Measurements from ENCODE around the gene IGSF21. TPM values are rescaled to one million over a fixed set of nuclear protein-coding genes. Genes with fewer than 3 reads are reported as not detected.

IGSF21 gene
- total and polyA plus RNA-seq, 5 donors from 2014 or later, result not detected

GRCh38 chr1:18351735-18352134, 244.1 kb downstream of the IGSF21 start:
- Mint-ChIP-seq H3K27me3 (peaks cover 4% of the 10 kb centered on the region), H3K27ac (no peak overlapping the region), H3K9me3 (peaks cover 0 to 1% (median 0%) of the 10 kb centered on the region in 7 donors), H3K4me3 (no peak overlapping the region), H3K4me1 (no peaks in the 10 kb centered on the region), H3K36me3 (no peaks in the 10 kb centered on the region)
- Histone ChIP-seq H3K4me1 (ENCODE audit: control insufficient read depth, insufficient read depth, low read length, poor library complexity, severe bottlenecking) (no peaks in the 10 kb centered on the region), H3K27ac (ENCODE audit: insufficient read depth, low read length, poor library complexity, severe bottlenecking) (no peak overlapping the region), H3K9me3 (ENCODE audit: control insufficient read depth in 2 of 2, low read length in 2 of 2) (no peaks in the 10 kb centered on the region), H3K4me3 (ENCODE audit: low read depth, low read length) (no peak overlapping the region), H3K27me3 (ENCODE audit: control insufficient read depth, insufficient read depth, low read length) (no peaks in the 10 kb centered on the region), H3K36me3 (ENCODE audit: control insufficient read depth, insufficient read depth, low read length) (no peaks in the 10 kb centered on the region)
- no peak for DNase-seq
- no peak for ATAC-seq (ENCODE audit: low read depth in 2 of 2)

- DNase-seq (no peak), ATAC-seq (ENCODE audit: low read depth in 2 of 2) (no peak)
- no peaks in the 10 kb centered on the region for H3K27me3 ChIP-seq (ENCODE audit: control insufficient read depth, insufficient read depth, low read length)
- no peaks in the 10 kb centered on the region for H3K4me1 ChIP-seq (ENCODE audit: control insufficient read depth, insufficient read depth, low read length, poor library complexity, severe bottlenecking)
- H3K27ac ChIP-seq (ENCODE audit: insufficient read depth, low read length, poor library complexity, severe bottlenecking), result no peak overlapping the region
- H3K9me3 ChIP-seq (ENCODE audit: control insufficient read depth in 2 of 2, low read length in 2 of 2), result no peaks in the 10 kb centered on the region
- Mint-ChIP-seq H3K4me1 (no peaks in the 10 kb centered on the region), H3K27me3 (peaks cover 4% of the 10 kb centered on the region), H3K27ac (no peak overlapping the region), H3K36me3 (no peaks in the 10 kb centered on the region), H3K4me3 (no peak overlapping the region), H3K9me3 (peaks cover 0 to 1% (median 0%) of the 10 kb centered on the region in 7 donors)
- no peak overlapping the region for H3K4me3 ChIP-seq (ENCODE audit: low read depth, low read length)
- no peaks in the 10 kb centered on the region for H3K36me3 ChIP-seq (ENCODE audit: control insufficient read depth, insufficient read depth, low read length)
Observed at GRCh38 chr1:18352636-18353265, 245.2 kb downstream of the IGSF21 start.

GRCh38 chr1:18353528-18353927, 245.9 kb downstream of the IGSF21 start:
- H3K9me3 ChIP-seq (ENCODE audit: control insufficient read depth in 2 of 2, low read length in 2 of 2), result no peaks in the 10 kb centered on the region
- Mint-ChIP-seq H3K9me3 (peaks cover 0 to 1% (median 0%) of the 10 kb centered on the region in 7 donors), H3K4me3 (no peak overlapping the region), H3K36me3 (no peaks in the 10 kb centered on the region), H3K4me1 (no peaks in the 10 kb centered on the region), H3K27me3 (peaks cover 4% of the 10 kb centered on the region), H3K27ac (no peak overlapping the region)
- H3K27me3 ChIP-seq (ENCODE audit: control insufficient read depth, insufficient read depth, low read length), result no peaks in the 10 kb centered on the region
- no peaks in the 10 kb centered on the region for H3K4me1 ChIP-seq (ENCODE audit: control insufficient read depth, insufficient read depth, low read length, poor library complexity, severe bottlenecking)
- DNase-seq (no peak), ATAC-seq (ENCODE audit: low read depth in 2 of 2) (no peak)
- H3K36me3 ChIP-seq (ENCODE audit: control insufficient read depth, insufficient read depth, low read length), result no peaks in the 10 kb centered on the region
- no peak overlapping the region for H3K27ac ChIP-seq (ENCODE audit: insufficient read depth, low read length, poor library complexity, severe bottlenecking)
- no peak overlapping the region for H3K4me3 ChIP-seq (ENCODE audit: low read depth, low read length)

GRCh38 chr1:18353992-18354391, 246.4 kb downstream of the IGSF21 start:
- Histone ChIP-seq H3K27ac (ENCODE audit: insufficient read depth, low read length, poor library complexity, severe bottlenecking) (no peak overlapping the region), H3K9me3 (ENCODE audit: control insufficient read depth in 2 of 2, low read length in 2 of 2) (no peaks in the 10 kb centered on the region), H3K36me3 (ENCODE audit: control insufficient read depth, insufficient read depth, low read length) (no peaks in the 10 kb centered on the region), H3K4me3 (ENCODE audit: low read depth, low read length) (no peak overlapping the region), H3K4me1 (ENCODE audit: control insufficient read depth, insufficient read depth, low read length, poor library complexity, severe bottlenecking) (no peaks in the 10 kb centered on the region), H3K27me3 (ENCODE audit: control insufficient read depth, insufficient read depth, low read length) (no peaks in the 10 kb centered on the region)
- DNase-seq (no peak), ATAC-seq (ENCODE audit: low read depth in 2 of 2) (no peak)
- Mint-ChIP-seq H3K27me3 (peaks cover 4% of the 10 kb centered on the region), H3K36me3 (no peaks in the 10 kb centered on the region), H3K4me3 (no peak overlapping the region), H3K4me1 (no peaks in the 10 kb centered on the region), H3K27ac (no peak overlapping the region), H3K9me3 (peaks cover 0 to 1% (median 0%) of the 10 kb centered on the region in 7 donors)

- Mint-ChIP-seq H3K27me3 (peaks cover 4% of the 10 kb centered on the region), H3K4me1 (no peaks in the 10 kb centered on the region), H3K36me3 (no peaks in the 10 kb centered on the region), H3K27ac (no peak overlapping the region), H3K9me3 (peaks cover 0 to 1% (median 0%) of the 10 kb centered on the region in 7 donors), H3K4me3 (no peak overlapping the region)
- ATAC-seq (ENCODE audit: low read depth in 2 of 2) (no peak), DNase-seq (no peak)
- H3K9me3 ChIP-seq (ENCODE audit: control insufficient read depth in 2 of 2, low read length in 2 of 2), result no peaks in the 10 kb centered on the region
- no peaks in the 10 kb centered on the region for H3K36me3 ChIP-seq (ENCODE audit: control insufficient read depth, insufficient read depth, low read length)
- no peak overlapping the region for H3K4me3 ChIP-seq (ENCODE audit: low read depth, low read length)
- no peaks in the 10 kb centered on the region for H3K4me1 ChIP-seq (ENCODE audit: control insufficient read depth, insufficient read depth, low read length, poor library complexity, severe bottlenecking)
- H3K27ac ChIP-seq (ENCODE audit: insufficient read depth, low read length, poor library complexity, severe bottlenecking), result no peak overlapping the region
- no peaks in the 10 kb centered on the region for H3K27me3 ChIP-seq (ENCODE audit: control insufficient read depth, insufficient read depth, low read length)
Observed at GRCh38 chr1:18354612-18355011, 247.0 kb downstream of the IGSF21 start.

GRCh38 chr1:18357622-18358230, 250.1 kb downstream of the IGSF21 start:
- Mint-ChIP-seq H3K36me3 (no peaks in the 10 kb centered on the region), H3K27ac (no peak overlapping the region), H3K27me3 (peaks cover 8% of the 10 kb centered on the region), H3K9me3 (peaks cover 0 to 1% (median 0%) of the 10 kb centered on the region in 7 donors), H3K4me3 (no peak overlapping the region), H3K4me1 (no peaks in the 10 kb centered on the region)
- DNase-seq, result no peak
- H3K4me1 ChIP-seq (ENCODE audit: control insufficient read depth, insufficient read depth, low read length, poor library complexity, severe bottlenecking), result no peaks in the 10 kb centered on the region
- no peak overlapping the region for H3K27ac ChIP-seq (ENCODE audit: insufficient read depth, low read length, poor library complexity, severe bottlenecking)
- no peaks in the 10 kb centered on the region for H3K9me3 ChIP-seq (ENCODE audit: control insufficient read depth in 2 of 2, low read length in 2 of 2)
- no peaks in the 10 kb centered on the region for H3K36me3 ChIP-seq (ENCODE audit: control insufficient read depth, insufficient read depth, low read length)
- no peak overlapping the region for H3K4me3 ChIP-seq (ENCODE audit: low read depth, low read length)
- ATAC-seq (ENCODE audit: low read depth in 2 of 2), result no peak
- no peaks in the 10 kb centered on the region for H3K27me3 ChIP-seq (ENCODE audit: control insufficient read depth, insufficient read depth, low read length)

GRCh38 chr1:18358600-18358999, 251.0 kb downstream of the IGSF21 start:
- no peak overlapping the region for H3K27ac ChIP-seq (ENCODE audit: insufficient read depth, low read length, poor library complexity, severe bottlenecking)
- Mint-ChIP-seq H3K27ac (no peak overlapping the region), H3K9me3 (peaks cover 0 to 1% (median 0%) of the 10 kb centered on the region in 7 donors), H3K36me3 (no peaks in the 10 kb centered on the region), H3K4me3 (no peak overlapping the region), H3K4me1 (no peaks in the 10 kb centered on the region), H3K27me3 (peaks cover 8% of the 10 kb centered on the region)
- no peaks in the 10 kb centered on the region for H3K36me3 ChIP-seq (ENCODE audit: control insufficient read depth, insufficient read depth, low read length)
- H3K4me1 ChIP-seq (ENCODE audit: control insufficient read depth, insufficient read depth, low read length, poor library complexity, severe bottlenecking), result no peaks in the 10 kb centered on the region
- H3K4me3 ChIP-seq (ENCODE audit: low read depth, low read length), result no peak overlapping the region
- DNase-seq (no peak), ATAC-seq (ENCODE audit: low read depth in 2 of 2) (no peak)
- H3K9me3 ChIP-seq (ENCODE audit: control insufficient read depth in 2 of 2, low read length in 2 of 2), result no peaks in the 10 kb centered on the region
- H3K27me3 ChIP-seq (ENCODE audit: control insufficient read depth, insufficient read depth, low read length), result no peaks in the 10 kb centered on the region

- Mint-ChIP-seq H3K27ac (no peak overlapping the region), H3K36me3 (no peaks in the 10 kb centered on the region), H3K27me3 (peaks cover 4% of the 10 kb centered on the region), H3K4me1 (no peaks in the 10 kb centered on the region), H3K4me3 (no peak overlapping the region), H3K9me3 (peaks cover 0 to 1% (median 0%) of the 10 kb centered on the region in 7 donors)
- Histone ChIP-seq H3K9me3 (ENCODE audit: control insufficient read depth in 2 of 2, low read length in 2 of 2) (no peaks in the 10 kb centered on the region), H3K27me3 (ENCODE audit: control insufficient read depth, insufficient read depth, low read length) (no peaks in the 10 kb centered on the region), H3K4me3 (ENCODE audit: low read depth, low read length) (no peak overlapping the region), H3K36me3 (ENCODE audit: control insufficient read depth, insufficient read depth, low read length) (no peaks in the 10 kb centered on the region), H3K4me1 (ENCODE audit: control insufficient read depth, insufficient read depth, low read length, poor library complexity, severe bottlenecking) (no peaks in the 10 kb centered on the region), H3K27ac (ENCODE audit: insufficient read depth, low read length, poor library complexity, severe bottlenecking) (no peak overlapping the region)
- DNase-seq (no peak), ATAC-seq (ENCODE audit: low read depth in 2 of 2) (no peak)
Observed at GRCh38 chr1:18360251-18360650, 252.7 kb downstream of the IGSF21 start.
